Suppressor macrophage (primary cell): ENCODE results near the gene GSG1.

Experiments used
- DNase-seq, 4 experiments: peaks; one replicate each; pipeline ENCODE4 v3.0.0-alpha.2; 2020 to 2022
- total RNA-seq, 17 experiments: gene quantifications; one replicate each; lab custom pipeline; 2026; ENCODE audit warnings: mixed read lengths in 6 of 17, inconsistent platforms in 3 of 17; lab: John Stamatoyannopoulos, UW

GSG1 gene
- total RNA-seq: 0.44 to 3.7 (median 0.98) reads per million in 17 experiments

GRCh38 chr12:13103391-13104033 lies at the start of gene GSG1:
TSS of gene GSG1 (minus strand) at chr12:13103667. CDS start at chr12:13103512, 155 bp downstream.
- peak in 3 of 4 experiments; percentile 24 to 46 (median 44) for DNase-seq

DNA sequence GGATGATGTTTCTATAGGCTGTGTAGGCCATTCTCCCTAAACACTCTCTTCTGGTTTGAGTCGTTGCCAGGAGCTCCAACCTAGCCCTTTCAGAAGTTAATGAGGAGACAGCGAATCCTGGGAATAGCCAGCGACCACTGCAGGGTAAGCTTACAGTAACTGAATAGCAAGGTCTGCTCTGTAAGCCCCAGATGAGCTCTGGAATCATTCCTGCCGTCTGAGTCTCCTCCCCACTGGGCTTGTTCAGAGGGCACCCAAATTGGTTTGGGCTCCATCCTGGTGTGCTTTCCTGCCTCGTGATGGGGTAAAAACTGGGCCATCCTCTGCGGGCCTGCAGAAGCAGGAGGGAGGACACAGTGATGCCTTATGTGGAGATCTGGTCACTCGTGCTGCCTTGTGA lies 49.7 kb upstream of the GSG1 start:
- DNase-seq: no peak

- peak in 2 of 4 experiments; percentile 28 to 29 for DNase-seq
Measured at GRCh38 chr12:13152756-13153155, 49.3 kb upstream of the GSG1 start.

GRCh38 chr12:13152281-13152680 lies 48.8 kb upstream of the GSG1 start:
- DNase-seq: no peak

- DNase-seq: no peak
Measured at GRCh38 chr12:13149411-13149810, 45.9 kb upstream of the GSG1 start.

DNA sequence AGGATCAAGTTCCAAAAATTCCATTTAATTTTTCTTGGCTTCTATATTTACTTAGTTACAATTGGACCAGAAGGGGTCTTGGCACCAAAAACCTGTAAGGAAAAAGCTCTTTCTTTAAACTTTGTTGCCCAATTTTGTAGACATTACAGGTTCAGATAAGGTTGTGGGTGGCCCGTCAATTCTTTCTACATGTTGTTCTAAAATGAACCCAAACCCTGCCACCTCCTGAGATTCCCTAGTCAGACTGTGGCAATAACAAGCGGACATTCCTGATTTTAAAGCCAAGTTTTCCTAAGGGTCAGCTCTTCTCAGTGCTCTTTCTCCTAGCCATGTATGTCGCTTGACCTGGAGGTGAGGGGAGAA lies 45.0 kb upstream of the GSG1 start:
- no peak for DNase-seq

GRCh38 chr12:13147688-13148484 lies 44.4 kb upstream of the GSG1 start:
- peak in 1 of 4 experiments; percentile 27 for DNase-seq

GRCh38 chr12:13146336-13146938 lies 43.0 kb upstream of the GSG1 start:
- peak in 3 of 4 experiments; percentile 23 to 41 (median 40) for DNase-seq

- DNase-seq: peak in 3 of 4 experiments; percentile 33 to 45 (median 34)
Measured at GRCh38 chr12:13144266-13144828, 40.9 kb upstream of the GSG1 start.

DNA sequence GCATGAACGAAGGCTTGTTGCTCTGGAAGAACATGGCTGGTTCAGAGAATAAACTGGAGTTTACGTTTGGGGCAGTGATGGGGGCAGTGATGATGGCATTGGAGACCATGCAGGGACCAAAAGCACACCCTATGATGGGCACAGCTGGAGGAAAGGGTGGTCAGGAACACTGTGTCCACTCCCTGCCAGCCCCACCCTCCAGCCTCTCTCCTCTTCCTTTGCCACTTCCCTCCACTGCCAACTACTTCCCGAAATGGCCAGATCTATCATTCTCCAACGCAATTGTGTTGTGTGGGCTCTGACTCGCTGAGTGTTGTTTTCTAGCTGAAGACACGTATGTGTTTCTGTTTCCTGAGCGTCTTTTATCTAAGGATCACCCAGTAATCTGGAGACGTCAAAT lies 39.3 kb upstream of the GSG1 start:
- peak in 3 of 4 experiments; percentile 23 to 43 (median 33) for DNase-seq

GRCh38 chr12:13141686-13142085 lies 38.2 kb upstream of the GSG1 start:
- DNase-seq: no peak

GRCh38 chr12:13135371-13136178 lies 32.1 kb upstream of the GSG1 start:
- DNase-seq: peak in 3 of 4 experiments; percentile 62 to 71 (median 62)

DNA sequence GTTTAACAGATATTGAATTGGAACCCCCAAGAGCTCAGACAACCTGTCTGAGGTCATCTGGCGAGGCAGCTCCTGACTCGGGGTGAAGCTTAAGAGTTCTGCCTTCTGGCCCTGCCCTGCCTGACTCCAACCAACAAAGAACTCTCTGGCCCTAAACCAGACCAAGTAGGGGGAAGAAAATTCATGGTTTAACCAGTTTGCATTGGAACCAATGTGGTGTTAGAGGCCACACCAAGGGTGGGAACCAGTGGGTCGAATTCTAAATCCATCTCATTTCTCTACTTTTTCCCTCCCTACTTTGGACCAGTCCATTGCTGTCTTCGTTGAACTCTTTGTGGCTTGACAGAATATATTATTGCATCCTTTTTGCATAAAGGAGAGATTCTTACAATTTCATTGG lies 30.4 kb upstream of the GSG1 start:
- DNase-seq: no peak

DNA sequence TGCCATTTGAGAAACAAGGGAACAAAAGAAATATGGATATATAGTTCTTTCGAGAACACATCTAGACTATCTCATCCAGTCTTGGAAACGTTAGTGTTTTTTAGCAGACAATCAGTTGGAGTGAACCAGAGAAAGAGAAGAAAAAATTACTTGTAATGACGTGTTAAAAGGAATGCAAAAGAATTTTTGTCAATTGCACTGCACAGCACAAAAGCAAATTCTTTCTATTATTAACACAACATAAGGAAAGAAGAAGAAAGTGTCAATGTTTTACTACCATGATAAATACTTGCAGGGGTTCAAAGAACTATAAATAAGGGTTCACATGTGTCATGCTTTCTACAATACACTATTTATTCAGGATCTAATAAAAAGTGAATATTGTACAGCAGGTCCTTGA lies 27.5 kb upstream of the GSG1 start:
- no peak for DNase-seq

DNA sequence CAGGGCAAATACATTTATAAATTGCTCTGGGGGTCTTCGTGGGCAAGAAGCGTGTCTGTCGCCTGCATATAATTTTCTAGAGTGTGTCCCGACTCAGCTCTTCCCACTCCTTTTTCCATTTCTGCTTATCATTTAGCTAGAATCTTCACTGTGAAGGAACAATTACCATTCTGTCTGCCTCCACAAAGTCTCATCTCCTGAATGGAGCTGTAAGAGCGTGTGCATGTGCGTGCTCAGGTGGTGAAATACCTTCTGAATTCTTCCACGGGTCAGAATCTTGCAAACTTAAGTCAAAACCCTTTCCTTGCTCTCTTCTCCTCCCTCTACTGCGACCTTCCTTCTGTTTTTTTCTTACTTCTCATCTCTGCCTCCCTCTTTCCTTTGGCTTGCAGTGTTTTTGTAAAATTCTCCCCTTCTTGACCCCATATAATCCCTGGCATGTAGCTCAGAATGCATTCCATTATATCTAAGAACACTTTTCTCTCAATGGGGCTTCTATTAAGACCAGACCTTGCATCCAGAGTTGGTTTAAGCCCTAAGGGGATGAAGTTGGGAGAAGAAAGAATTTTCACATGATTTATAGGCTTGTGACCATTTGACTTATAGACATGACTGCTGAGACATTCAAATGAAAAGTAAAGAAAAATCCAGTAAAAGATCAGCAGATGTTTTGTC lies 25.0 kb upstream of the GSG1 start:
- DNase-seq: no peak

- DNase-seq: no peak
Measured at GRCh38 chr12:13127444-13127843, 24.0 kb upstream of the GSG1 start.

- DNase-seq: no peak
Measured at GRCh38 chr12:13126494-13126893, 23.0 kb upstream of the GSG1 start.

DNA sequence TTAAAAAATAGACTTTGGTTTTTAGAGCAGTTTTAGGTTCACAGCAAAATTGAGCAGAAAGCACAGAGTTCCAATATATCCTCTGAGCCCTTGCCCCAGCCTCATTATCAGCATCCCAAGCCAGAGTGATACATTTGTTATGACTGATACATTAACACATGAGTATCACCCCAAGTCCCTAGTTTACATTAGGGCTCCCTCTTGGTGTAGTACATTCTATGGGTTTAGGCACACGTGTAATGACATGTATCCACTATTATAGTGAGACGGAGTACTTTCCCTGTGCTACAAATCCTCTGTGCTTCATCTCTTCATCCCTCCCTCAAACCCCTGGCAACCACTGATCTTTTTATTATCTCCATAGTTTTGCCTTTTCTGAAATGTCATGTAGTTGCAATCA lies 22.5 kb upstream of the GSG1 start:
- DNase-seq: no peak

GRCh38 chr12:13124656-13125505 lies 21.4 kb upstream of the GSG1 start:
- peak in 3 of 4 experiments; percentile 32 to 54 (median 53) for DNase-seq

DNA sequence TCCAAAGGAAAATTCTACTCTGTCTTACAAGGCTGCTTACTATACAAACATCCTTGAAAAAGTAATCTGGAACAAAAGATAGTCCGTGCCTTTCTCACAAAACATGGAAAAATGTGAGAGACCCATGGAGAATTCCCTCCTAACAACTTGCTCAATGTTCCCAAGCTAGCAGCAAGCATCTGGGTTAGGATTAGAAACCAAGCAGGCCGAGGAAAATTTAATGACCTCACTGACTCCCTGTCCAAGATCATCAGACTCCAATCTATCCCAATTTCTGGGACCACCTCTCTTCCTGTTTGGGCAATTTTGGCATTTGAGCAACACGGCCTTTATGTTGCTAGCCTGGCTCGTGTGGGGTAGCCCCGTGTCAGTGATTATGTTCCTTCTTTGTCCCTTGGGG lies 18.1 kb upstream of the GSG1 start:
- DNase-seq: no peak

DNA sequence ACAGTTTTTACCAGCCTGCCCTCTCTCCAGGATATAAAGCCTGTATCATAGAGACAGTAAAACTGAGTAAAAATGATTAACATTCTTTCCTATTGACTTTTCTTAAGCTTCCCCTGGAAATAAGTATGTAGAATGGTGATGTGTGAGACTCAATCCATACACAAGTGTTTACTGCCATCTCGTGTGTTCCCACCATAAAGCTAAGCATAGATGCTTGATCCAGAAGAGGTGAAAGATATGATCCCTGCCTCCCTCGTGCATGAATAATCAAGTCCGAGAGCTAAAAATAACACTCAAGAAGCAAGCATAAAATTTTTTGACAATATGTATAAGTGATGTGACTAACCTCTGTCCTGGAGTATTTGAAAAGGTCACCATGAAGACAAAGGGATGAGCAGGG lies 16.9 kb upstream of the GSG1 start:
- no peak for DNase-seq
